ENCODE measurements around the gene GATB.

DNA sequence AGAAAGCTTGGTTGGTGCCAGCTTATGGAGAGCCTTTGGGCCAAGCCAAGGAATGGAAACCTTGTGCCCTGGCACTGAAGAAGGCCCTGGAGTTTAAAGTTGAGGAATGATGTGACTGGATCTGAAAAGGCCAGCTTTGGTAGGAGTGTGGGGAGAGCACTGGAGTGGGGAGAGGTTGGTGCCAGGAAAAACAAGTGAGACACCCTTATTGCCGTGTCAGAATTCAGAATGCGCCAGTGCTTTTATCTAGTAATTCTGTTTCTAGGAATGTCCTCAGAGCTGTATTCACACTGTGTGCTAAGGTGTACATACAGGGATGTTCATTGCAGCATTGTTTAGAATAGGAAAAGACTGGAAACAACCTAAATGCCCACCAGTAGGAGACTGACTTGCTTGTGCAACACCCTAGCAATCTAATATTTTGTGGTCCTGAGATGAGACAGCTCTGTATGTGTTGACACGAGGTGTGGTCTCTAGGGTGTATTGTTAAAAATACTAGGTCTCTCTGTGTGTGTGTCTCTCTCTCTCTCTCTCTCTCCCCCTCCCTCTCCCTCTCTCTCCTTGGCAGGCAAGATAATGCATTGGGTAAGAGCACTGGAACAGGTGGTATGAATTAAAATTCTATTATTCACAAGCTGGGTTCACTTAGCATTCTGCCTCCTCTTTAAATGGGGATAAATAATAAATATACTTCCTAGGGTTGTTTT lies 107.8 kb downstream of the GATB start:
- TF ChIP-seq, protein P1, sequence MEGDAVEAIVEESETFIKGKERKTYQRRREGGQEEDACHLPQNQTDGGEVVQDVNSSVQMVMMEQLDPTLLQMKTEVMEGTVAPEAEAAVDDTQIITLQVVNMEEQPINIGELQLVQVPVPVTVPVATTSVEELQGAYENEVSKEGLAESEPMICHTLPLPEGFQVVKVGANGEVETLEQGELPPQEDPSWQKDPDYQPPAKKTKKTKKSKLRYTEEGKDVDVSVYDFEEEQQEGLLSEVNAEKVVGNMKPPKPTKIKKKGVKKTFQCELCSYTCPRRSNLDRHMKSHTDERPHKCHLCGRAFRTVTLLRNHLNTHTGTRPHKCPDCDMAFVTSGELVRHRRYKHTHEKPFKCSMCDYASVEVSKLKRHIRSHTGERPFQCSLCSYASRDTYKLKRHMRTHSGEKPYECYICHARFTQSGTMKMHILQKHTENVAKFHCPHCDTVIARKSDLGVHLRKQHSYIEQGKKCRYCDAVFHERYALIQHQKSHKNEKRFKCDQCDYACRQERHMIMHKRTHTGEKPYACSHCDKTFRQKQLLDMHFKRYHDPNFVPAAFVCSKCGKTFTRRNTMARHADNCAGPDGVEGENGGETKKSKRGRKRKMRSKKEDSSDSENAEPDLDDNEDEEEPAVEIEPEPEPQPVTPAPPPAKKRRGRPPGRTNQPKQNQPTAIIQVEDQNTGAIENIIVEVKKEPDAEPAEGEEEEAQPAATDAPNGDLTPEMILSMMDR (tag by site-specific recombination; IDR thresholded peaks at IDR 0.05), result no peak
- TF ChIP-seq, protein P2, sequence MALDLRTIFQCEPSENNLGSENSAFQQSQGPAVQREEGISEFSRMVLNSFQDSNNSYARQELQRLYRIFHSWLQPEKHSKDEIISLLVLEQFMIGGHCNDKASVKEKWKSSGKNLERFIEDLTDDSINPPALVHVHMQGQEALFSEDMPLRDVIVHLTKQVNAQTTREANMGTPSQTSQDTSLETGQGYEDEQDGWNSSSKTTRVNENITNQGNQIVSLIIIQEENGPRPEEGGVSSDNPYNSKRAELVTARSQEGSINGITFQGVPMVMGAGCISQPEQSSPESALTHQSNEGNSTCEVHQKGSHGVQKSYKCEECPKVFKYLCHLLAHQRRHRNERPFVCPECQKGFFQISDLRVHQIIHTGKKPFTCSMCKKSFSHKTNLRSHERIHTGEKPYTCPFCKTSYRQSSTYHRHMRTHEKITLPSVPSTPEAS (tag by site-specific recombination; IDR thresholded peaks at IDR 0.05), result no peak
- TF ChIP-seq, protein P3, sequence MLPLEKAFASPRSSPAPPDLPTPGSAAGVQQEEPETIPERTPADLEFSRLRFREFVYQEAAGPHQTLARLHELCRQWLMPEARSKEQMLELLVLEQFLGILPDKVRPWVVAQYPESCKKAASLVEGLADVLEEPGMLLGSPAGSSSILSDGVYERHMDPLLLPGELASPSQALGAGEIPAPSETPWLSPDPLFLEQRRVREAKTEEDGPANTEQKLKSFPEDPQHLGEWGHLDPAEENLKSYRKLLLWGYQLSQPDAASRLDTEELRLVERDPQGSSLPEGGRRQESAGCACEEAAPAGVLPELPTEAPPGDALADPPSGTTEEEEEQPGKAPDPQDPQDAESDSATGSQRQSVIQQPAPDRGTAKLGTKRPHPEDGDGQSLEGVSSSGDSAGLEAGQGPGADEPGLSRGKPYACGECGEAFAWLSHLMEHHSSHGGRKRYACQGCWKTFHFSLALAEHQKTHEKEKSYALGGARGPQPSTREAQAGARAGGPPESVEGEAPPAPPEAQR (tag by site-specific recombination; IDR thresholded peaks at IDR 0.05), result no peak
- TF ChIP-seq ZNF530 (tag by site-specific recombination; IDR thresholded peaks at IDR 0.05; ENCODE audit: low read depth), result no peak
- TF ChIP-seq, protein P4, sequence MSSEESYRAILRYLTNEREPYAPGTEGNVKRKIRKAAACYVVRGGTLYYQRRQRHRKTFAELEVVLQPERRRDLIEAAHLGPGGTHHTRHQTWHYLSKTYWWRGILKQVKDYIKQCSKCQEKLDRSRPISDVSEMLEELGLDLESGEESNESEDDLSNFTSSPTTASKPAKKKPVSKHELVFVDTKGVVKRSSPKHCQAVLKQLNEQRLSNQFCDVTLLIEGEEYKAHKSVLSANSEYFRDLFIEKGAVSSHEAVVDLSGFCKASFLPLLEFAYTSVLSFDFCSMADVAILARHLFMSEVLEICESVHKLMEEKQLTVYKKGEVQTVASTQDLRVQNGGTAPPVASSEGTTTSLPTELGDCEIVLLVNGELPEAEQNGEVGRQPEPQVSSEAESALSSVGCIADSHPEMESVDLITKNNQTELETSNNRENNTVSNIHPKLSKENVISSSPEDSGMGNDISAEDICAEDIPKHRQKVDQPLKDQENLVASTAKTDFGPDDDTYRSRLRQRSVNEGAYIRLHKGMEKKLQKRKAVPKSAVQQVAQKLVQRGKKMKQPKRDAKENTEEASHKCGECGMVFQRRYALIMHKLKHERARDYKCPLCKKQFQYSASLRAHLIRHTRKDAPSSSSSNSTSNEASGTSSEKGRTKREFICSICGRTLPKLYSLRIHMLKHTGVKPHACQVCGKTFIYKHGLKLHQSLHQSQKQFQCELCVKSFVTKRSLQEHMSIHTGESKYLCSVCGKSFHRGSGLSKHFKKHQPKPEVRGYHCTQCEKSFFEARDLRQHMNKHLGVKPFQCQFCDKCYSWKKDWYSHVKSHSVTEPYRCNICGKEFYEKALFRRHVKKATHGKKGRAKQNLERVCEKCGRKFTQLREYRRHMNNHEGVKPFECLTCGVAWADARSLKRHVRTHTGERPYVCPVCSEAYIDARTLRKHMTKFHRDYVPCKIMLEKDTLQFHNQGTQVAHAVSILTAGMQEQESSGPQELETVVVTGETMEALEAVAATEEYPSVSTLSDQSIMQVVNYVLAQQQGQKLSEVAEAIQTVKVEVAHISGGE (tag by site-specific recombination; conservative IDR thresholded peaks at IDR 0.05; ENCODE audit: low read depth), result no peak
- TF ChIP-seq BCL11A (tag by site-specific recombination; IDR thresholded peaks at IDR 0.05; ENCODE audit: low read depth), result no peak
- no peak for TF ChIP-seq ZNF830 (tag by site-specific recombination; IDR thresholded peaks at IDR 0.05; ENCODE audit: low read depth)
- no peak for TF ChIP-seq ZNF24 (tag by site-specific recombination; IDR thresholded peaks at IDR 0.05)

Data from HEK293 (cell line).